ENCODE measurements around the gene MR1. TPM values are rescaled to one million over a fixed set of nuclear protein-coding genes. Genes with fewer than 3 reads are reported as not detected.

Gene MR1
- total RNA-seq, 1 experiment from 2014 or later: 12.4 TPM

Other genes with a start within 250 kb of the MR1 start
- 0.08 and 0.32 TPM in 2 replicates for gene KIAA1614, start 121.1 kb upstream of the MR1 start, total RNA-seq (2014; rRNA removed; shearing (Covaris generic))
- gene STX6, start 11.1 kb upstream of the MR1 start, total RNA-seq (2014; rRNA removed; shearing (Covaris generic)): 27.0 and 27.4 TPM in 2 replicates
- 31.5 and 32.6 TPM in 2 replicates for gene IER5, start 54.7 kb downstream of the MR1 start, total RNA-seq (2014; rRNA removed; shearing (Covaris generic))

Measured in SK-MEL-5 (cell line).